ENCODE results near the gene CD200R1.

- no peak for TF ChIP-seq CTCF (conservative IDR thresholded peaks at IDR 0.05; ENCODE audit: low read length)
- TF ChIP-seq EZH2phosphoT487 (IDR thresholded peaks at IDR 0.05; ENCODE audit: borderline replicate concordance, low read depth, low read length), result no peak
Measured at GRCh38 chr3:112874725-112875124, 100.2 kb downstream of the CD200R1 start.
